Measurements from ENCODE around the gene GAA.

Gene GAA

DNA sequence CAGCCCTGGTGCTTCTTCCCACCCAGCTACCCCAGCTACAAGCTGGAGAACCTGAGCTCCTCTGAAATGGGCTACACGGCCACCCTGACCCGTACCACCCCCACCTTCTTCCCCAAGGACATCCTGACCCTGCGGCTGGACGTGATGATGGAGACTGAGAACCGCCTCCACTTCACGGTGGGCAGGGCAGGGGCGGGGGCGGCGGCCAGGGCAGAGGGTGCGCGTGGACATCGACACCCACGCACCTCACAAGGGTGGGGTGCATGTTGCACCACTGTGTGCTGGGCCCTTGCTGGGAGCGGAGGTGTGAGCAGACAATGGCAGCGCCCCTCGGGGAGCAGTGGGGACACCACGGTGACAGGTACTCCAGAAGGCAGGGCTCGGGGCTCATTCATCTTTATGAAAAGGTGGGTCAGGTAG is 3.6 kb downstream of the GAA start:
- no peak for DNase-seq

DNA sequence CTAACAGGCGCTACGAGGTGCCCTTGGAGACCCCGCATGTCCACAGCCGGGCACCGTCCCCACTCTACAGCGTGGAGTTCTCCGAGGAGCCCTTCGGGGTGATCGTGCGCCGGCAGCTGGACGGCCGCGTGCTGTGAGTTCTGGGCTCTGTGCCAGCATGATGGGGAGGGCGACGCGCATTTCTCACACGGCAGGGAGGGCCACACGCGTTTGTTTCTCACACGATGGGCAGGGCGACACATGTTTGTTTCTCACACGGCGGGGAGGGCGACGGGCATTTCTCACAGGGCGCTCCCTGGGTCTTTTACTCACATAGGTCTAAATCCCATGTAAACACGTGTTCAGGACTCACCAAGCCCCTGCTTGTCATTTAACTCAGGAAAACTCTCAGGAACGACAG is 4.4 kb downstream of the GAA start:
- DNase-seq, result no peak

- no peak for DNase-seq
Observed at GRCh38 chr17:80106176-80106575, 4.8 kb downstream of the GAA start.

DNA sequence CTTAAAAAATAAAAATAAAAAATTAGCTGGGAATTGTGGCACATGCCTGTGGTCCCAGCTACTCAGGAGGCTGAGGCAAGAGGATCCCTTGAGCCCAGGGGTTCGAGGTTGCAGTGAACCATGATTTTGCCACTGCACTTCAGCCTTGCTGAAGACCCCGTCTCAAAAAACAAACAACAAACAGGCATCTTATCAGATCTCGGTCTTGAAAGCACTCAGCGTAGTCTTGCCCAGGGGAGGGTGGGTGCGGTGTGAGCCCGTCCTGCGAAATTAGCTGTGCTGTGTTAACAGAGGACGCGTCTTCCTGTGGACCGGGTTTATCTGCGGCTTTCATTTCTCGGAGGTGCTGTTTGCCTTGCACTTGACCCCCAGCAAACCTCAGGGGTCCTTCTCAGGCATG is 5.4 kb downstream of the GAA start:
- DNase-seq, result no peak

DNA sequence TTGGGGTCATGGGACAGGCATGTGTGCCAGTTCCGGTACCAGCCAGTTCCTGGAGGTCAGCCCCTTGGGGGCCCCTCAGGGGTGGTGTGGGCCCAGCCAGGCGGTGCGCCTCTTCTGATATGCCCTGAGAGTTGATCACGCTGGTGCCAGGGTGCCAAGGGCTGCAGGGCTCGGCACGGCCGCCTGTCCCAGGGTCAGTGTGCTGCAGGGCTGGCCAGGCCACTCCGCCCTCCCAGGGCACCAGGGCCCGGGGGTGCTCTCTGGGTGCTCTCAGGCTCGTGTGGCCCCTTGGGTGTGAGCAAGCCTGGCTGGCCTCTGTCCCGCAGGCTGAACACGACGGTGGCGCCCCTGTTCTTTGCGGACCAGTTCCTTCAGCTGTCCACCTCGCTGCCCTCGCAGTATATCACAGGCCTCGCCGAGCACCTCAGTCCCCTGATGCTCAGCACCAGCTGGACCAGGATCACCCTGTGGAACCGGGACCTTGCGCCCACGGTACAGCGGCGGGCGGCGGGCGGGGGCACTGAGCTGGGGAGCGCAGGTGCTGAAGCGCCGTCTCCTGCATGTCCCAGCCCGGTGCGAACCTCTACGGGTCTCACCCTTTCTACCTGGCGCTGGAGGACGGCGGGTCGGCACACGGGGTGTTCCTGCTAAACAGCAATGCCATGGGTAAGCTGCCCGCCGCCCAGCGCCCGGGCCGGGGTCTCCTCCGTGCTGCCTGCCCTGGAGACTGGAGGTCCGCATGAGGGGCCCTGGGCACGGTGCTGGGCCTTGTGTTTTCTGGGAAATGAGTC is 6.0 kb downstream of the GAA start:
- DNase-seq, result no peak

DNA sequence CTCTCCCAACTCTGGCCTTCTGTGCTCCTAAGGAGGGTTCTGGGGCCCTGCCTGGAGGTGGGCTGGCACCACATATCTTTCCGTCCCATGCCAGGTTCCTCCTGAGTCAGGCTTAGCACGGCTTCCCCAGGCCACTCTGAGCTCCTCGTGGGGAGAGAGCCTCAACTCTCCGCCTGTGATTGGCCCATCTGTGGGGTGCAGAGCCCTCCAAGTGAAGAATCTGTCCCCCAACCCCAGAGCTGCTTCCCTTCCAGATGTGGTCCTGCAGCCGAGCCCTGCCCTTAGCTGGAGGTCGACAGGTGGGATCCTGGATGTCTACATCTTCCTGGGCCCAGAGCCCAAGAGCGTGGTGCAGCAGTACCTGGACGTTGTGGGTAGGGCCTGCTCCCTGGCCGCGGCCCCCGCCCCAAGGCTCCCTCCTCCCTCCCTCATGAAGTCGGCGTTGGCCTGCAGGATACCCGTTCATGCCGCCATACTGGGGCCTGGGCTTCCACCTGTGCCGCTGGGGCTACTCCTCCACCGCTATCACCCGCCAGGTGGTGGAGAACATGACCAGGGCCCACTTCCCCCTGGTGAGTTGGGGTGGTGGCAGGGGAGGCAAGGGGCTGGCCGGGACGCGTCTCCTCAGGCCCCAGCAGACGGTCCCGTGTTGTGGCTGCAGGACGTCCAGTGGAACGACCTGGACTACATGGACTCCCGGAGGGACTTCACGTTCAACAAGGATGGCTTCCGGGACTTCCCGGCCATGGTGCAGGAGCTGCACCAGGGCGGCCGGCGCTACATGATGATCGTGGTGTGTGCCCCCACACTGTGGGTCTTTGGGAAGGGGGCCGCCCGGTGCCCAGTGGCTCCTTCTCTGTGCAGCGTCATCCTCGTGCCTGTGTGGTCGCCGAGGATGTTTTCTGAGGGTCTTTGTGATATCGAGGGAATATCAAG is 6.9 kb downstream of the GAA start:
- DNase-seq, result no peak

- DNase-seq, result no peak
Observed at GRCh38 chr17:80109066-80109660, 7.8 kb downstream of the GAA start.

- DNase-seq, result no peak
Observed at GRCh38 chr17:80109713-80110446, 8.5 kb downstream of the GAA start.

GRCh38 chr17:80110447-80110812 is 9.0 kb downstream of the GAA start:
- no peak for DNase-seq

DNA sequence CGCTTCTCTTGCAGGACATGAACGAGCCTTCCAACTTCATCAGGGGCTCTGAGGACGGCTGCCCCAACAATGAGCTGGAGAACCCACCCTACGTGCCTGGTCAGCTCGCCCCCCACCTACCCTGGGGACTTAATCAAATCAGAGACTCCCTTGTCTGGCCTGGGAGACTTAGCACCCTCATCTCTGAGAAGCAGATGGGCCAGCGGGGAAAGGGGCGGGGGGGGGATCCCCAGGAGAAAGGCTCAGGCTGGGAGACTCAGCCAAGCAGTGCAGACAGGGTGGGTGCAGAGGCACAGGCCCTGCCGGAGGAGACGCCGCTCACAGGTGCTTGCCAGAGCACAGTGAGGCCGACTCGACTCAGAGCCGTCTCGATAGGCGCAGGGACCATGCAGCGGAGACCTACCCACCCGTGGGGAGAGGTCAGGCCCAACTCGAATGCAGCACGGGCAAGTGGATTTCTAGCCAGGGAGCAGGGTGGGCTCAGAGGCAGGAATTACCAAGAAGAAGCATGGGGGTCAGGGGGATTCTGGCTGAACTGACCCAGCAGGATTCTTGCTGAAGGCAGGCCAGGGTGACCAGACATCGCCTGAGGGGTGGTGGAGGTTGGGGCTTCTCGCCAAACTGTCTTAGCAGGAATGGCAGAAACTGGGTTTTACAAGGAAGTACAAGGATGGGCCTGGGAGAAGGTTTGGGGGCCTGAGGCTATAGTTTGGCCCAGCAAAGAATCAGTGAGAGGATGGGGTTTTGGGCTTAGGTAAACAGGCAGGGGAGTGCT is 9.7 kb downstream of the GAA start:
- no peak for DNase-seq

GRCh38 chr17:80111702-80112470 is 10.5 kb downstream of the GAA start:
- no peak for DNase-seq

GRCh38 chr17:80112471-80113032 is 11.2 kb downstream of the GAA start:
- no peak for DNase-seq

- DNase-seq, result no peak
Observed at GRCh38 chr17:80113033-80113484, 11.7 kb downstream of the GAA start.

DNA sequence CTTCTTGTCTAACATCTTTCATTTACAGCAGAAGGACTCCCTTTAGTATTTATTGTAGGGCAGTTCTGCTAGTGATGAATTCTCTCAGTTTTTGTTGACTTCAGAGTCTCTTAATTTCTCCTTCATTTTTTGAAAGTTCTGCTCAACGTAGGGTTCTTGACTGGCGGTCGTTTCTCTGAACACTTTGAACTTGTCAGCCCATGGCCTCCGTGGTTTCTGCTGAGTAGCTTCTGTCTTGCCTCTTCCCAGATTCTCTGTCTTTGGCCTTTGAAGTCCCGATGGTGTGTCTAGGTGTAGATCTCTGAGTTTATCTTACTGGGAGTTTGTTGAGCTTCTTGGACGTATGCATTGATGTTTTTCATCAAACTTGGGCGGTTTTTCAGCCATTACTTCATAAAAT is 13.4 kb downstream of the GAA start:
- DNase-seq, result no peak

DNA sequence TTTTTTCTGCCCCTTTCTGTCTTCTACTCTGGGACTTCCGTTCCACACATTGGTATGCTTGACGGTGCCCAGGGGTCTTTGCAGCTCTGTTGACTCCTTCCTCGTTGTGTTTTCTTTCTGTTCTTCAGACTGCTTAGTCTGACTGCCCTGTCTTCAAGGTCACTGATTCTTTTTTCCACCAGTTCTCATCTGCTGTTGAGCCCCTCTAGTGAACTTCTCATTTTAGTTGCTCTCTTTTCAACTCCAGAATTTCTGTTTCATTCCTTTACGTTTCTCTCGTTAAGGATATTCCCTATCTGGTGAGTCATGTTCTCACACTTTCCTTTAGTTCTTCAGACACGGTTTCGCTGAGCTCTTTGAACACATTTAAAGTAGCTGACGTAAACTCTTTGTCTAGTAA is 13.8 kb downstream of the GAA start:
- DNase-seq, result no peak

GRCh38 chr17:80116276-80116920 is 15.0 kb downstream of the GAA start:
- no peak for DNase-seq

GRCh38 chr17:80116921-80117380 is 15.6 kb downstream of the GAA start:
- DNase-seq, result no peak

DNA sequence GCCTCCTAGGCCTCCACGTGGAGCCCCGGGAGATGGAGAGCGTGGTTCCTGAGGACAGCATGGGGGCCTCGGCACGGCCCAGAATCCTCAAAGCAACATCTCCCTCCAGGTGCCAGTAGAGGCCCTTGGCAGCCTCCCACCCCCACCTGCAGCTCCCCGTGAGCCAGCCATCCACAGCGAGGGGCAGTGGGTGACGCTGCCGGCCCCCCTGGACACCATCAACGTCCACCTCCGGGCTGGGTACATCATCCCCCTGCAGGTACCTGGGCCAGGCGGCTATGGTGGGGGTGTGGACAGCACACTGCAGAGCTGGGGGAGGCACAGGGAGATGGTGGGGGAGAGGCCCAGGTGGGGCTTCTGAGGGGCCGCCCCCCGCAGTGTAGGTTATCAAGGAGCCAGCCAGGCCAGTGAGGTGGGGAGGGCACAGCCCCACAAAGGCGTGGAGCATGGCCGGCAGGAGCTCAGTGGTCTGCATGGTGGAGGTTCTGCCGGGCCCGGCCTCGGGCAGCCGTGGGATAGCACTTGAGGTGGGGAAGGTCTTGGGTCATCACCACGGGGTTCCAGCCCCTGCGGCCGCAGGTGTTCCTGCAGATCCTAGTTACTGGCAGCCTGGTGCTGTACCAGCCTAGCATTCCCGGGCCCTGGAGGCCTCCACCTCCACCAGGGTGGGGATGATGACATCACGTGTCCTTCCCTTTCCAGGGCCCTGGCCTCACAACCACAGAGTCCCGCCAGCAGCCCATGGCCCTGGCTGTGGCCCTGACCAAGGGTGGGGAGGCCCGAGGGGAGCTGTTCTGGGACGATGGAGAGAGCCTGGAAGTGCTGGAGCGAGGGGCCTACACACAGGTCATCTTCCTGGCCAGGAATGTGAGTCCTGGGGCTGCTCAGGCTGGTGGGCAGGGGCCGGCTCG is 16.4 kb downstream of the GAA start:
- DNase-seq, result no peak

DNA sequence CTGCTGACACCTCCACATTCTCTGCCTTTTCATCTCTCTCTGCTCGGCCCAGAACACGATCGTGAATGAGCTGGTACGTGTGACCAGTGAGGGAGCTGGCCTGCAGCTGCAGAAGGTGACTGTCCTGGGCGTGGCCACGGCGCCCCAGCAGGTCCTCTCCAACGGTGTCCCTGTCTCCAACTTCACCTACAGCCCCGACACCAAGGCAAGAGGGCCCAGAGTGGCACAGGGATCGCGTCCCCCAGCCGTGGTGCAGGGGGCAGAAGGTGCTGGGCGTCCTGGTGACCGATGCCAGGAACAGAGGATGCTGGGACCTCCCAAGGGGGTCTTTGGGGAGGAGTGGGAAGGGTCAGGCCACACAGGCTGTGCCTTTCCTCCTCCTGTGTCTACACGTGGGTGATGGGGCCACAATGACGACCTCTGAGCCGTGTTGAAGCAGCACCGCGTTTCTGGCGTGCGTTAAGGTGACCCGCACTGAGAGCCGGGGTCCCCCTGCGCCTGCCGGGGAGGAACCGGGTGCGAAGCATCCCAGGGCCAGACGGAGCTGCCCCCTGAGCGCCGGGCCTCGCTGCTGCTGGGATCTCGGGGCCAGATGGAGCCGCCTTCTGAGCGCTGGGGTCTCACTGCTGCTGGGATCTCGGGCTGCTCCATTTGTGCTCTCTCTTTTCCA is 17.4 kb downstream of the GAA start:
- no peak for DNase-seq
